HCT116 (cell line): ENCODE results near the gene C1orf115. TPM values are rescaled to one million over a fixed set of nuclear protein-coding genes. Genes with fewer than 3 reads are reported as not detected.

Experiments used
- ATAC-seq: fragments of 200-7000 bp; cut with Tn5 transposase; 2 replicates; pipeline ENCODE4 v1.9.1; 2020; ENCODE audit warnings: mild to moderate bottlenecking, moderate library complexity
- BruUV-seq: library from RNA; stranded (reverse); fragments of 400-500 nt; replicated peaks from 2 replicates; lab custom pipeline; 2021; lab: Mats Ljungman, UMichigan
- CTCF ChIA-PET: fragments of 300-600 bp; sonication (Branson Sonifier 250); formaldehyde crosslinking; loops from one replicate; lab custom pipeline; 2021; ENCODE audit warnings: antibody characterized with exemption; lab: Charles Lee
- POLR2A ChIA-PET: fragments of 300-600, 350-600 bp; sonication (Branson Sonifier 250); formaldehyde crosslinking; loops from one replicate; lab custom pipeline; 2021; ENCODE audit warnings: antibody characterized with exemption; lab: Charles Lee
- RAD21 ChIA-PET, 2 experiments: fragments of 300-600 bp; sonication (Branson Sonifier 250); formaldehyde crosslinking; loops; one replicate each; lab custom pipeline; 2023; ENCODE audit warnings: low total read pairs in 2 of 2; ENCODE audit not compliant: uncharacterized antibody in 2 of 2, unreplicated experiment in 2 of 2, low non-redundant PET in 1 of 2; lab: Charles Lee
- DNase-seq: peaks from one replicate; pipeline ENCODE4 v3.0.0-alpha.2; 2010; ENCODE audit warnings: low read depth, low spot score
- H2AFZ ChIP-seq: fragments of 200-600 bp; shearing (Covaris generic), sonication (generic); 2 replicates; pipeline ENCODE4 v1.6.1; 2017; ENCODE audit warnings: low read depth, mixed run types, mixed read lengths, antibody characterized with exemption, low read length; ENCODE audit not compliant: poor library complexity, severe bottlenecking
- H3K27ac ChIP-seq: 2 replicates; pipeline ENCODE4 v1.5.1; 2012; ENCODE audit warnings: low read depth, low read length
- H3K27me3 ChIP-seq: fragments of 200-600 bp; sonication (generic); 2 replicates; pipeline ENCODE4 v1.6.1; 2016; ENCODE audit warnings: mixed run types, low read length, mixed read lengths; ENCODE audit not compliant: insufficient read depth
- H3K36me3 ChIP-seq, 2 experiments: fragments of 200-500 bp in 1 of 2; fragments of 200-600 bp in 1 of 2; sonication (Bioruptor generic) in 1 of 2; sonication (generic) in 1 of 2; 2 replicates each; pipeline versions ENCODE4 v1.5.1 to v1.6.1; 2014 to 2016; ENCODE audit warnings: low read length in 2 of 2, inconsistent platforms in 1 of 2, mixed read lengths in 1 of 2, mixed run types in 1 of 2; ENCODE audit not compliant: insufficient read depth in 2 of 2, control insufficient read depth in 1 of 2
- H3K4me1 ChIP-seq, 2 experiments: fragments of 200-600 bp in 1 of 2; sonication (generic) in 1 of 2; 2 replicates each; pipeline versions ENCODE4 v1.5.1 to v1.6.1; 2012 to 2017; ENCODE audit warnings: low read length in 2 of 2, inconsistent platforms in 1 of 2, mild to moderate bottlenecking in 1 of 2, mixed read lengths in 1 of 2, mixed run types in 1 of 2, moderate library complexity in 1 of 2; ENCODE audit not compliant: insufficient read depth in 2 of 2, control insufficient read depth in 1 of 2
- H3K4me2 ChIP-seq: fragments of 200-600 bp; sonication (generic); 2 replicates; pipeline ENCODE4 v1.6.1; 2017; ENCODE audit warnings: mixed run types, low read length, mixed read lengths
- H3K4me3 ChIP-seq, 2 experiments: fragments of 200-600 bp in 1 of 2; sonication (generic) in 1 of 2; replicated peaks in 1 of 2; 2 replicates each; pipeline ENCODE4 v1.5.1; 2011 to 2016; ENCODE audit warnings: low read length in 2 of 2, control low read depth in 1 of 2, low read depth in 1 of 2, mild to moderate bottlenecking in 1 of 2, mixed read lengths in 1 of 2, mixed run types in 1 of 2
- H3K79me2 ChIP-seq: fragments of 200-600 bp; sonication (generic); 2 replicates; pipeline ENCODE4 v1.6.1; 2017; ENCODE audit warnings: mild to moderate bottlenecking, mixed run types, low read length, moderate library complexity, mixed read lengths; ENCODE audit not compliant: insufficient read depth
- H3K9ac ChIP-seq: fragments of 200-600 bp; sonication (generic); 2 replicates; pipeline ENCODE4 v1.6.1; 2016; ENCODE audit warnings: low read length, mixed read lengths
- H3K9me2 ChIP-seq: fragments of 200-600 bp; sonication (generic), shearing (Covaris generic); 2 replicates; pipeline ENCODE4 v1.6.1; 2017; ENCODE audit warnings: mixed run types, mild to moderate bottlenecking, moderate library complexity; ENCODE audit not compliant: insufficient read depth
- H3K9me3 ChIP-seq, 2 experiments: fragments of 200-500 bp in 1 of 2; fragments of 200-600 bp in 1 of 2; sonication (Bioruptor generic) in 1 of 2; sonication (generic) in 1 of 2; 2 replicates each; pipeline ENCODE4 v1.6.1; 2014 to 2017; ENCODE audit warnings: low read length in 2 of 2, mixed read lengths in 2 of 2, inconsistent platforms in 1 of 2, low read depth in 1 of 2, mild to moderate bottlenecking in 1 of 2, mixed run types in 1 of 2, moderate library complexity in 1 of 2; ENCODE audit not compliant: control insufficient read depth in 1 of 2, insufficient read depth in 1 of 2
- H4K20me1 ChIP-seq: fragments of 200-600 bp; sonication (generic), shearing (Covaris generic); 2 replicates; pipeline ENCODE4 v1.6.1; 2017; ENCODE audit warnings: mixed run types, mild to moderate bottlenecking, moderate library complexity; ENCODE audit not compliant: insufficient read depth
- CBX3 ChIP-seq: IDR thresholded peaks from 2 replicates; pipeline ENCODE4 v1.6.1; 2012; ENCODE audit warnings: low read depth
- EGR1 ChIP-seq: IDR thresholded peaks from 2 replicates; pipeline ENCODE4 v1.6.1; 2012; ENCODE audit warnings: low read depth
- ELF1 ChIP-seq: IDR thresholded peaks from 2 replicates; pipeline ENCODE4 v1.6.1; 2012; ENCODE audit warnings: low read depth, borderline replicate concordance
- EZH2 ChIP-seq: fragments of 200-600 bp; sonication (generic); IDR thresholded peaks from 2 replicates; pipeline ENCODE4 v1.6.1; 2017; ENCODE audit warnings: antibody characterized with exemption, mixed run types
- EZH2phosphoT487 ChIP-seq: fragments of 200-600 bp; IDR thresholded peaks from 2 replicates; pipeline ENCODE4 v1.6.1; 2018; ENCODE audit warnings: antibody characterized with exemption, borderline replicate concordance
- JUND ChIP-seq: IDR thresholded peaks from 2 replicates; pipeline ENCODE4 v1.6.1; 2012
- POLR2A ChIP-seq: IDR thresholded peaks from 2 replicates; pipeline ENCODE4 v1.7.0; 2011; ENCODE audit warnings: borderline replicate concordance; ENCODE audit not compliant: insufficient read depth, insufficient read length; ENCODE audit errors: extremely low read depth
- POLR2AphosphoS5 ChIP-seq: IDR thresholded peaks from 2 replicates; pipeline ENCODE4 v1.6.1; 2011; ENCODE audit warnings: mild to moderate bottlenecking, low read depth, low read length, moderate library complexity
- SP1 ChIP-seq: IDR thresholded peaks from 2 replicates; pipeline ENCODE4 v1.6.1; 2012; ENCODE audit warnings: low read depth
- SRF ChIP-seq: IDR thresholded peaks from 2 replicates; pipeline ENCODE4 v1.6.1; 2012; ENCODE audit warnings: low read depth
- TCF7L2 ChIP-seq: IDR thresholded peaks from 2 replicates; pipeline ENCODE4 v1.7.0; 2011; ENCODE audit warnings: borderline replicate concordance, inconsistent platforms; ENCODE audit not compliant: insufficient read depth, insufficient read length; ENCODE audit errors: extremely low read depth
- YY1 ChIP-seq: IDR thresholded peaks from 2 replicates; pipeline ENCODE4 v1.6.1; 2011; ENCODE audit warnings: low read length, low read depth, moderate library complexity, mild to moderate bottlenecking; ENCODE audit not compliant: insufficient replicate concordance; ENCODE audit errors: extremely low read depth
- ZFX ChIP-seq: fragments of 450-650 bp; IDR thresholded peaks from 2 replicates; pipeline ENCODE4 v1.6.1; 2017
- ZNF274 ChIP-seq: fragments of 200-500 bp; sonication (Bioruptor generic); IDR thresholded peaks from 2 replicates; pipeline ENCODE4 v1.6.1; 2014; ENCODE audit warnings: mild to moderate bottlenecking, low read depth, low read length, inconsistent platforms
- intact Hi-C: fragments of 100-400 bp; cut with micrococcal nuclease; formaldehyde crosslinking; loops from 2 replicates; pipeline ENCODE4 v1.10.0; 2022
- total RNA-seq: library from RNA; stranded (reverse); gene quantifications from one replicate; pipeline ENCODE4 v1.2.1, GENCODE V29; 2021; ENCODE audit not compliant: unreplicated experiment
- TF ChIP-seq, protein P1 (sequence below): IDR thresholded peaks from 2 replicates; pipeline ENCODE4 v1.6.1; 2012; ENCODE audit warnings: low read depth
- TF ChIP-seq, protein P2 (sequence below): IDR thresholded peaks from 2 replicates; pipeline ENCODE4 v1.6.1; 2012
- TF ChIP-seq, protein P3 (sequence below): IDR thresholded peaks from 2 replicates; pipeline ENCODE4 v1.6.1; 2011; ENCODE audit warnings: mild to moderate bottlenecking, low read length, moderate library complexity; ENCODE audit not compliant: insufficient replicate concordance; ENCODE audit errors: extremely low read depth
- TF ChIP-seq, protein P4 (sequence below): IDR thresholded peaks from 2 replicates; pipeline ENCODE4 v1.6.1; 2012
- TF ChIP-seq, protein P5 (sequence below), 3 experiments: fragments of 200-600 bp in 1 of 3; sonication (generic) in 1 of 3; IDR thresholded peaks in 2 of 3; conservative IDR thresholded peaks in 1 of 3; 2 replicates each; pipeline ENCODE4 v1.5.1; 2012 to 2017; ENCODE audit warnings: low read depth in 2 of 3, low read length in 2 of 3, antibody characterized with exemption in 1 of 3, borderline replicate concordance in 1 of 3, control low read depth in 1 of 3, mild to moderate bottlenecking in 1 of 3, mixed read lengths in 1 of 3, mixed run types in 1 of 3, moderate library complexity in 1 of 3; ENCODE audit not compliant: insufficient read depth in 1 of 3

C1orf115 gene
- total RNA-seq, 1 experiment from 2014 or later: 16.8 TPM

DNA sequence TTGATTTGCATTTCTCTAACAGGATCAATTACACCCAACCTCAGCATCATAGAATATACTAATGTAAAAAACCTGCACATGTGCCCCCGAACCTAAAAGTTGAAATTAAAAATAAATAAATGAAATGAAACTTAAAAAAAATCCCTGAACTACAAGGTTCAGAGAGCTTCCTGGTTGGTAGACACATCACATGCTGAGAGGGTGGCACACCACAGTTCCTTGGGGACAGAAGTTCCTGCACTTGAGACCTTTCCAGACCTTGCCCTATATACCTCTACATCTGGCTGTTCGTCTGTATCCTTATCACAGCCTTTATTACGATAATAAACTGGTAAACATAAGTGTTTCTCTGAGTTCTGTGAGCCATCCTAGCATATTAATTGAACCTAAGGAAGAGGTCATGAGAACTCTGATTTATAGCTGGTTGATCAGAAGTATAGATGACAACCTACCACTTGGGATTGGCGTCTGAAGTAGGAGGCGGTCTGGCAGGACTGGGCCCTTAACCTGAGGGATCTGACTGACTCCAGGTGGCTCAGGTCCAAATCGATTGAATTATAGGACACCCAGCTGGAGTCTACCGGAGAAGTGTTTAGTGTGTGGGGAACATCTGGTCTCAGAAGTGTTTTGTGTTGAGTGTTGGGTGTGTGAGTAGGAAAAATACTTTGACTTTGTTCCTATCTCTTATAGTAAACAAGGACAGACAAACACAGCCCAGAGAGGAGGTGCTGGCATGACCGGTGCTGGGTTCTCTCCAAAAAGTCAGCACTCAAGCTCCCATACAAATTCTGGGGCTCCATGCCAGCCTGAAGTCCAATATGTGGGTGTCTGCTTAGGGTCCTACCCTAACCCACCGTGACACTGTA lies 19.0 kb downstream of the C1orf115 start:
- CTCF ChIA-PET: no interaction called here
- H3K9me3 ChIP-seq: no peaks in the 10 kb centered on the region
- DNase-seq: no peak
- no peaks in the 10 kb centered on the region for H3K79me2 ChIP-seq
- no TSS peak for BruUV-seq
- H3K9me2 ChIP-seq: no peaks in the 10 kb centered on the region
- ATAC-seq: no peak
- POLR2A ChIA-PET: no interaction called here
- no peaks in the 10 kb centered on the region for H4K20me1 ChIP-seq
- no peak overlapping the region for H3K4me2 ChIP-seq
- RAD21 ChIA-PET: interaction anchor here in 1 of 2 experiments (0.6 kb wide), 1 partner anchor 24 kb away, joined by 4 read pairs; no protein-coding TSS in a partner anchor
- no peak overlapping the region for H3K9ac ChIP-seq
- H3K27ac ChIP-seq: no peak overlapping the region
- H3K4me1 ChIP-seq: no peaks in the 10 kb centered on the region
- H3K36me3 ChIP-seq: no peaks in the 10 kb centered on the region
- intact Hi-C loops: no loop called here
- no peak overlapping the region for H3K4me3 ChIP-seq
- H2AFZ ChIP-seq: no peak overlapping the region
- H3K27me3 ChIP-seq: no peaks in the 10 kb centered on the region
- TF ChIP-seq EGR1 (no peak), SRF (no peak), ELF1 (no peak), CBX3 (no peak), YY1 (no peak), POLR2A (no peak), EZH2 (no peak), EZH2phosphoT487 (no peak), JUND (no peak), TCF7L2 (no peak), ZFX (no peak), SP1 (no peak), POLR2AphosphoS5 (no peak), ZNF274 (no peak)
- TF ChIP-seq, protein P1, sequence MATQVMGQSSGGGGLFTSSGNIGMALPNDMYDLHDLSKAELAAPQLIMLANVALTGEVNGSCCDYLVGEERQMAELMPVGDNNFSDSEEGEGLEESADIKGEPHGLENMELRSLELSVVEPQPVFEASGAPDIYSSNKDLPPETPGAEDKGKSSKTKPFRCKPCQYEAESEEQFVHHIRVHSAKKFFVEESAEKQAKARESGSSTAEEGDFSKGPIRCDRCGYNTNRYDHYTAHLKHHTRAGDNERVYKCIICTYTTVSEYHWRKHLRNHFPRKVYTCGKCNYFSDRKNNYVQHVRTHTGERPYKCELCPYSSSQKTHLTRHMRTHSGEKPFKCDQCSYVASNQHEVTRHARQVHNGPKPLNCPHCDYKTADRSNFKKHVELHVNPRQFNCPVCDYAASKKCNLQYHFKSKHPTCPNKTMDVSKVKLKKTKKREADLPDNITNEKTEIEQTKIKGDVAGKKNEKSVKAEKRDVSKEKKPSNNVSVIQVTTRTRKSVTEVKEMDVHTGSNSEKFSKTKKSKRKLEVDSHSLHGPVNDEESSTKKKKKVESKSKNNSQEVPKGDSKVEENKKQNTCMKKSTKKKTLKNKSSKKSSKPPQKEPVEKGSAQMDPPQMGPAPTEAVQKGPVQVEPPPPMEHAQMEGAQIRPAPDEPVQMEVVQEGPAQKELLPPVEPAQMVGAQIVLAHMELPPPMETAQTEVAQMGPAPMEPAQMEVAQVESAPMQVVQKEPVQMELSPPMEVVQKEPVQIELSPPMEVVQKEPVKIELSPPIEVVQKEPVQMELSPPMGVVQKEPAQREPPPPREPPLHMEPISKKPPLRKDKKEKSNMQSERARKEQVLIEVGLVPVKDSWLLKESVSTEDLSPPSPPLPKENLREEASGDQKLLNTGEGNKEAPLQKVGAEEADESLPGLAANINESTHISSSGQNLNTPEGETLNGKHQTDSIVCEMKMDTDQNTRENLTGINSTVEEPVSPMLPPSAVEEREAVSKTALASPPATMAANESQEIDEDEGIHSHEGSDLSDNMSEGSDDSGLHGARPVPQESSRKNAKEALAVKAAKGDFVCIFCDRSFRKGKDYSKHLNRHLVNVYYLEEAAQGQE: no peak
- TF ChIP-seq, protein P2, sequence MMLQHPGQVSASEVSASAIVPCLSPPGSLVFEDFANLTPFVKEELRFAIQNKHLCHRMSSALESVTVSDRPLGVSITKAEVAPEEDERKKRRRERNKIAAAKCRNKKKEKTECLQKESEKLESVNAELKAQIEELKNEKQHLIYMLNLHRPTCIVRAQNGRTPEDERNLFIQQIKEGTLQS: no peak
- TF ChIP-seq, protein P3, sequence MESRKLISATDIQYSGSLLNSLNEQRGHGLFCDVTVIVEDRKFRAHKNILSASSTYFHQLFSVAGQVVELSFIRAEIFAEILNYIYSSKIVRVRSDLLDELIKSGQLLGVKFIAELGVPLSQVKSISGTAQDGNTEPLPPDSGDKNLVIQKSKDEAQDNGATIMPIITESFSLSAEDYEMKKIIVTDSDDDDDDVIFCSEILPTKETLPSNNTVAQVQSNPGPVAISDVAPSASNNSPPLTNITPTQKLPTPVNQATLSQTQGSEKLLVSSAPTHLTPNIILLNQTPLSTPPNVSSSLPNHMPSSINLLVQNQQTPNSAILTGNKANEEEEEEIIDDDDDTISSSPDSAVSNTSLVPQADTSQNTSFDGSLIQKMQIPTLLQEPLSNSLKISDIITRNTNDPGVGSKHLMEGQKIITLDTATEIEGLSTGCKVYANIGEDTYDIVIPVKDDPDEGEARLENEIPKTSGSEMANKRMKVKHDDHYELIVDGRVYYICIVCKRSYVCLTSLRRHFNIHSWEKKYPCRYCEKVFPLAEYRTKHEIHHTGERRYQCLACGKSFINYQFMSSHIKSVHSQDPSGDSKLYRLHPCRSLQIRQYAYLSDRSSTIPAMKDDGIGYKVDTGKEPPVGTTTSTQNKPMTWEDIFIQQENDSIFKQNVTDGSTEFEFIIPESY: no peak
- TF ChIP-seq, protein P4, sequence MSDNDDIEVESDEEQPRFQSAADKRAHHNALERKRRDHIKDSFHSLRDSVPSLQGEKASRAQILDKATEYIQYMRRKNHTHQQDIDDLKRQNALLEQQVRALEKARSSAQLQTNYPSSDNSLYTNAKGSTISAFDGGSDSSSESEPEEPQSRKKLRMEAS: no peak
- TF ChIP-seq, protein P5, sequence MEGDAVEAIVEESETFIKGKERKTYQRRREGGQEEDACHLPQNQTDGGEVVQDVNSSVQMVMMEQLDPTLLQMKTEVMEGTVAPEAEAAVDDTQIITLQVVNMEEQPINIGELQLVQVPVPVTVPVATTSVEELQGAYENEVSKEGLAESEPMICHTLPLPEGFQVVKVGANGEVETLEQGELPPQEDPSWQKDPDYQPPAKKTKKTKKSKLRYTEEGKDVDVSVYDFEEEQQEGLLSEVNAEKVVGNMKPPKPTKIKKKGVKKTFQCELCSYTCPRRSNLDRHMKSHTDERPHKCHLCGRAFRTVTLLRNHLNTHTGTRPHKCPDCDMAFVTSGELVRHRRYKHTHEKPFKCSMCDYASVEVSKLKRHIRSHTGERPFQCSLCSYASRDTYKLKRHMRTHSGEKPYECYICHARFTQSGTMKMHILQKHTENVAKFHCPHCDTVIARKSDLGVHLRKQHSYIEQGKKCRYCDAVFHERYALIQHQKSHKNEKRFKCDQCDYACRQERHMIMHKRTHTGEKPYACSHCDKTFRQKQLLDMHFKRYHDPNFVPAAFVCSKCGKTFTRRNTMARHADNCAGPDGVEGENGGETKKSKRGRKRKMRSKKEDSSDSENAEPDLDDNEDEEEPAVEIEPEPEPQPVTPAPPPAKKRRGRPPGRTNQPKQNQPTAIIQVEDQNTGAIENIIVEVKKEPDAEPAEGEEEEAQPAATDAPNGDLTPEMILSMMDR (IDR thresholded peaks at IDR 0.05 in 2 of 3, conservative IDR thresholded peaks at IDR 0.05 in 1 of 3; ENCODE audit: borderline replicate concordance in 1 of 3, insufficient read depth in 1 of 3, low read depth in 2 of 3, low read length in 2 of 3): no peak
